DOHH2 (cell line): ENCODE measurements around the gene STMN3.

Source experiments
- EZH2phosphoT487 ChIP-seq: fragments of 200-600 bp; sonication (generic); IDR thresholded peaks from 2 replicates; pipeline ENCODE4 v1.6.1; 2017; ENCODE audit warnings: borderline replicate concordance, mild to moderate bottlenecking, antibody characterized with exemption, low read length, moderate library complexity, mixed read lengths
- TF ChIP-seq, protein P1 (sequence below): fragments of 200-600 bp; sonication (generic); IDR thresholded peaks from one replicate; pipeline ENCODE4 v1.5.1; 2014; ENCODE audit warnings: antibody characterized with exemption, mild to moderate bottlenecking, low read depth, low read length; ENCODE audit not compliant: poor library complexity, severe bottlenecking

DNA sequence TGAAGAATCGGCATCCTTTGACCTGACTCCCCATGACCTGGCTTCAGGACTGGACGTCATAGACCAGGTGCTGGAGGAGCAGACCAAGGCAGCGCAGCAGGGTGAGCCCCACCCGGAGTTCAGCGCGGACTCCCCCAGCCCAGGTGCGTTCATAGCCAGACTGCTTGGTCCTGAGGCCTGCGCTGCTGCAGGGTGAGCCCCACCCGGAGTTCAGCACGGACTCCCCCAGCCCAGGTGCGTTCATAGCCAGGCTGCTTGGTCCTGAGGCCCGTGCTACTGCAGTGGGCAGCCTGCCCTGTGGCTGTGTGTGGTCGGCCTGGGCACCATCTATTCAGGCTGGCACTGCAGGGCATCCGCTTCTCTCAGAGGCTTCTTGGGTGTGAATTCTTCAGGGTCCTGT, 20.7 kb upstream of the STMN3 start:
- TF ChIP-seq, protein P1, sequence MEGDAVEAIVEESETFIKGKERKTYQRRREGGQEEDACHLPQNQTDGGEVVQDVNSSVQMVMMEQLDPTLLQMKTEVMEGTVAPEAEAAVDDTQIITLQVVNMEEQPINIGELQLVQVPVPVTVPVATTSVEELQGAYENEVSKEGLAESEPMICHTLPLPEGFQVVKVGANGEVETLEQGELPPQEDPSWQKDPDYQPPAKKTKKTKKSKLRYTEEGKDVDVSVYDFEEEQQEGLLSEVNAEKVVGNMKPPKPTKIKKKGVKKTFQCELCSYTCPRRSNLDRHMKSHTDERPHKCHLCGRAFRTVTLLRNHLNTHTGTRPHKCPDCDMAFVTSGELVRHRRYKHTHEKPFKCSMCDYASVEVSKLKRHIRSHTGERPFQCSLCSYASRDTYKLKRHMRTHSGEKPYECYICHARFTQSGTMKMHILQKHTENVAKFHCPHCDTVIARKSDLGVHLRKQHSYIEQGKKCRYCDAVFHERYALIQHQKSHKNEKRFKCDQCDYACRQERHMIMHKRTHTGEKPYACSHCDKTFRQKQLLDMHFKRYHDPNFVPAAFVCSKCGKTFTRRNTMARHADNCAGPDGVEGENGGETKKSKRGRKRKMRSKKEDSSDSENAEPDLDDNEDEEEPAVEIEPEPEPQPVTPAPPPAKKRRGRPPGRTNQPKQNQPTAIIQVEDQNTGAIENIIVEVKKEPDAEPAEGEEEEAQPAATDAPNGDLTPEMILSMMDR, result no peak
- TF ChIP-seq EZH2phosphoT487, result no peak
